Measurements from ENCODE around the gene JMJD8.
A peak's percentile ranks its signal among the peaks of the same experiment; 100 is the strongest.

The JMJD8 gene

GRCh38 chr16:672851-673250 lies 11.3 kb downstream of the JMJD8 start:
- intact Hi-C loops (cut with DNase I), result no loop called here
- no peak for DNase-seq

- no peak for DNase-seq
- intact Hi-C loops (cut with DNase I), result no loop called here
Measured at GRCh38 chr16:672371-672770, 11.8 kb downstream of the JMJD8 start.

- DNase-seq, result no peak
- intact Hi-C loops (cut with DNase I), result no loop called here
Measured at GRCh38 chr16:671353-672131, 12.6 kb downstream of the JMJD8 start.

GRCh38 chr16:670485-671352 lies 13.4 kb downstream of the JMJD8 start:
- DNase-seq, result no peak
- intact Hi-C loops (cut with DNase I), result no loop called here

- intact Hi-C loops (cut with DNase I), result no loop called here
Measured at GRCh38 chr16:669666-670065, 14.5 kb downstream of the JMJD8 start.

GRCh38 chr16:668519-669171 lies 15.5 kb downstream of the JMJD8 start:
- no peak for DNase-seq
- intact Hi-C loops (cut with DNase I), result no loop called here

More at GRCh38 chr16:669666-670065, 14.5 kb downstream of the JMJD8 start:
- DNase-seq, result no peak

GRCh38 chr16:667780-668518 lies 16.2 kb downstream of the JMJD8 start, which contains the start of gene RHOT2:
RHOT2 (plus strand) TSS chr16:668132; CDS start chr16:668200, 68 bp downstream.
- intact Hi-C loops (cut with DNase I), result no loop called here

GRCh38 chr16:667113-667779 lies 16.9 kb downstream of the JMJD8 start:
- intact Hi-C loops (cut with DNase I), result no loop called here
- DNase-seq, result no peak

More at GRCh38 chr16:667780-668518, 16.2 kb downstream of the JMJD8 start, which contains the start of gene RHOT2:
- peak; percentile 80 to 98 (median 94) for DNase-seq

- no peak for DNase-seq
- intact Hi-C loops (cut with DNase I), result no loop called here
Measured at GRCh38 chr16:666572-666971, 17.6 kb downstream of the JMJD8 start.

- intact Hi-C loops (cut with DNase I), result no loop called here
Measured at GRCh38 chr16:662597-662996, 21.5 kb downstream of the JMJD8 start.

GRCh38 chr16:662095-662494 lies 22.0 kb downstream of the JMJD8 start:
- intact Hi-C loops (cut with DNase I), result no loop called here

More at GRCh38 chr16:662597-662996, 21.5 kb downstream of the JMJD8 start:
- no peak for DNase-seq

GRCh38 chr16:661184-661821 lies 22.8 kb downstream of the JMJD8 start:
- no peak for DNase-seq
- intact Hi-C loops (cut with DNase I), result no loop called here

More at GRCh38 chr16:662095-662494, 22.0 kb downstream of the JMJD8 start:
- no peak for DNase-seq

GRCh38 chr16:660459-661183 lies 23.5 kb downstream of the JMJD8 start:
- intact Hi-C loops (cut with DNase I), result no loop called here
- DNase-seq, result peak; percentile 73 to 92 (median 85)

- intact Hi-C loops (cut with DNase I), result no loop called here
- no peak for DNase-seq
Measured at GRCh38 chr16:660132-660458, 24.0 kb downstream of the JMJD8 start.

GRCh38 chr16:659618-660017 lies 24.5 kb downstream of the JMJD8 start:
- intact Hi-C loops (cut with DNase I), result no loop called here
- no peak for DNase-seq

- intact Hi-C loops (cut with DNase I), result no loop called here
- DNase-seq, result no peak
Measured at GRCh38 chr16:658679-659571, 25.2 kb downstream of the JMJD8 start.

Measured in head of caudate nucleus (tissue), 42 donors.